HG03135 (cell line): ENCODE measurements around the gene SPECC1L.

Experiments
- ATAC-seq: cut with Tn5 transposase; IDR thresholded peaks from one replicate; pipeline ENCODE4 v1.9.1; 2021; ENCODE audit warnings: mild to moderate bottlenecking, moderate library complexity; ENCODE audit not compliant: unreplicated experiment

SPECC1L gene

GRCh38 chr22:24465975-24466374, 195.3 kb downstream of the SPECC1L start:
- ATAC-seq = no peak

GRCh38 chr22:24466716-24467328, 196.2 kb downstream of the SPECC1L start:
- ATAC-seq = no peak

- ATAC-seq = no peak
These were observed 196.7 kb downstream of the SPECC1L start for GRCh38 chr22:24467340-24467739.
